HCT116 (cell line): ENCODE measurements around the gene DPH2. TPM values are rescaled to one million over a fixed set of nuclear protein-coding genes. Genes with fewer than 3 reads are reported as not detected.

ENCODE experiments used
- ATAC-seq: fragments of 200-7000 bp; cut with Tn5 transposase; 2 replicates; pipeline ENCODE4 v1.9.1; 2020; ENCODE audit warnings: mild to moderate bottlenecking, moderate library complexity
- BruUV-seq: library from RNA; stranded (reverse); fragments of 400-500 nt; replicated peaks from 2 replicates; lab custom pipeline; 2021; lab: Mats Ljungman, UMichigan
- CTCF ChIA-PET: fragments of 300-600 bp; sonication (Branson Sonifier 250); formaldehyde crosslinking; loops from one replicate; lab custom pipeline; 2021; ENCODE audit warnings: antibody characterized with exemption; lab: Charles Lee
- POLR2A ChIA-PET: fragments of 300-600, 350-600 bp; sonication (Branson Sonifier 250); formaldehyde crosslinking; loops from one replicate; lab custom pipeline; 2021; ENCODE audit warnings: antibody characterized with exemption; lab: Charles Lee
- RAD21 ChIA-PET, 2 experiments: fragments of 300-600 bp; sonication (Branson Sonifier 250); formaldehyde crosslinking; loops; one replicate each; lab custom pipeline; 2023; ENCODE audit warnings: low total read pairs in 2 of 2; ENCODE audit not compliant: uncharacterized antibody in 2 of 2, unreplicated experiment in 2 of 2, low non-redundant PET in 1 of 2; lab: Charles Lee
- DNase-seq: peaks from one replicate; pipeline ENCODE4 v3.0.0-alpha.2; 2010; ENCODE audit warnings: low read depth, low spot score
- H2AFZ ChIP-seq: fragments of 200-600 bp; shearing (Covaris generic), sonication (generic); 2 replicates; pipeline ENCODE4 v1.6.1; 2017; ENCODE audit warnings: low read depth, mixed run types, mixed read lengths, antibody characterized with exemption, low read length; ENCODE audit not compliant: poor library complexity, severe bottlenecking
- H3K27ac ChIP-seq: 2 replicates; pipeline ENCODE4 v1.5.1; 2012; ENCODE audit warnings: low read depth, low read length
- H3K27me3 ChIP-seq: fragments of 200-600 bp; sonication (generic); 2 replicates; pipeline ENCODE4 v1.6.1; 2016; ENCODE audit warnings: mixed run types, low read length, mixed read lengths; ENCODE audit not compliant: insufficient read depth
- H3K36me3 ChIP-seq, 2 experiments: fragments of 200-500 bp in 1 of 2; fragments of 200-600 bp in 1 of 2; sonication (Bioruptor generic) in 1 of 2; sonication (generic) in 1 of 2; 2 replicates each; pipeline versions ENCODE4 v1.5.1 to v1.6.1; 2014 to 2016; ENCODE audit warnings: low read length in 2 of 2, inconsistent platforms in 1 of 2, mixed read lengths in 1 of 2, mixed run types in 1 of 2; ENCODE audit not compliant: insufficient read depth in 2 of 2, control insufficient read depth in 1 of 2
- H3K4me1 ChIP-seq, 2 experiments: fragments of 200-600 bp in 1 of 2; sonication (generic) in 1 of 2; 2 replicates each; pipeline versions ENCODE4 v1.5.1 to v1.6.1; 2012 to 2017; ENCODE audit warnings: low read length in 2 of 2, inconsistent platforms in 1 of 2, mild to moderate bottlenecking in 1 of 2, mixed read lengths in 1 of 2, mixed run types in 1 of 2, moderate library complexity in 1 of 2; ENCODE audit not compliant: insufficient read depth in 2 of 2, control insufficient read depth in 1 of 2
- H3K4me2 ChIP-seq: fragments of 200-600 bp; sonication (generic); 2 replicates; pipeline ENCODE4 v1.6.1; 2017; ENCODE audit warnings: mixed run types, low read length, mixed read lengths
- H3K4me3 ChIP-seq, 2 experiments: fragments of 200-600 bp in 1 of 2; sonication (generic) in 1 of 2; replicated peaks in 1 of 2; 2 replicates each; pipeline ENCODE4 v1.5.1; 2011 to 2016; ENCODE audit warnings: low read length in 2 of 2, control low read depth in 1 of 2, low read depth in 1 of 2, mild to moderate bottlenecking in 1 of 2, mixed read lengths in 1 of 2, mixed run types in 1 of 2
- H3K79me2 ChIP-seq: fragments of 200-600 bp; sonication (generic); 2 replicates; pipeline ENCODE4 v1.6.1; 2017; ENCODE audit warnings: mild to moderate bottlenecking, mixed run types, low read length, moderate library complexity, mixed read lengths; ENCODE audit not compliant: insufficient read depth
- H3K9ac ChIP-seq: fragments of 200-600 bp; sonication (generic); 2 replicates; pipeline ENCODE4 v1.6.1; 2016; ENCODE audit warnings: low read length, mixed read lengths
- H3K9me2 ChIP-seq: fragments of 200-600 bp; sonication (generic), shearing (Covaris generic); 2 replicates; pipeline ENCODE4 v1.6.1; 2017; ENCODE audit warnings: mixed run types, mild to moderate bottlenecking, moderate library complexity; ENCODE audit not compliant: insufficient read depth
- H3K9me3 ChIP-seq, 2 experiments: fragments of 200-500 bp in 1 of 2; fragments of 200-600 bp in 1 of 2; sonication (Bioruptor generic) in 1 of 2; sonication (generic) in 1 of 2; 2 replicates each; pipeline ENCODE4 v1.6.1; 2014 to 2017; ENCODE audit warnings: low read length in 2 of 2, mixed read lengths in 2 of 2, inconsistent platforms in 1 of 2, low read depth in 1 of 2, mild to moderate bottlenecking in 1 of 2, mixed run types in 1 of 2, moderate library complexity in 1 of 2; ENCODE audit not compliant: control insufficient read depth in 1 of 2, insufficient read depth in 1 of 2
- H4K20me1 ChIP-seq: fragments of 200-600 bp; sonication (generic), shearing (Covaris generic); 2 replicates; pipeline ENCODE4 v1.6.1; 2017; ENCODE audit warnings: mixed run types, mild to moderate bottlenecking, moderate library complexity; ENCODE audit not compliant: insufficient read depth
- CBX3 ChIP-seq: IDR thresholded peaks from 2 replicates; pipeline ENCODE4 v1.6.1; 2012; ENCODE audit warnings: low read depth
- CEBPB ChIP-seq: IDR thresholded peaks from 2 replicates; pipeline ENCODE4 v1.6.1; 2012; ENCODE audit warnings: low read depth
- CTCF ChIP-seq, 3 experiments: fragments of 200-600 bp in 1 of 3; sonication (generic) in 1 of 3; IDR thresholded peaks in 2 of 3; conservative IDR thresholded peaks in 1 of 3; 2 replicates each; pipeline ENCODE4 v1.5.1; 2012 to 2017; ENCODE audit warnings: low read depth in 2 of 3, low read length in 2 of 3, antibody characterized with exemption in 1 of 3, borderline replicate concordance in 1 of 3, control low read depth in 1 of 3, mild to moderate bottlenecking in 1 of 3, mixed read lengths in 1 of 3, mixed run types in 1 of 3, moderate library complexity in 1 of 3; ENCODE audit not compliant: insufficient read depth in 1 of 3
- EGR1 ChIP-seq: IDR thresholded peaks from 2 replicates; pipeline ENCODE4 v1.6.1; 2012; ENCODE audit warnings: low read depth
- ELF1 ChIP-seq: IDR thresholded peaks from 2 replicates; pipeline ENCODE4 v1.6.1; 2012; ENCODE audit warnings: low read depth, borderline replicate concordance
- FOSL1 ChIP-seq: IDR thresholded peaks from 2 replicates; pipeline ENCODE4 v1.6.1; 2012; ENCODE audit warnings: low read depth
- JUND ChIP-seq: IDR thresholded peaks from 2 replicates; pipeline ENCODE4 v1.6.1; 2012
- MAX ChIP-seq: IDR thresholded peaks from 2 replicates; pipeline ENCODE4 v1.6.1; 2012
- POLR2A ChIP-seq: IDR thresholded peaks from 2 replicates; pipeline ENCODE4 v1.7.0; 2011; ENCODE audit warnings: borderline replicate concordance; ENCODE audit not compliant: insufficient read depth, insufficient read length; ENCODE audit errors: extremely low read depth
- POLR2AphosphoS5 ChIP-seq: IDR thresholded peaks from 2 replicates; pipeline ENCODE4 v1.6.1; 2011; ENCODE audit warnings: mild to moderate bottlenecking, low read depth, low read length, moderate library complexity
- RAD21 ChIP-seq: IDR thresholded peaks from 2 replicates; pipeline ENCODE4 v1.6.1; 2012; ENCODE audit warnings: low read depth, mild to moderate bottlenecking
- SIN3A ChIP-seq: IDR thresholded peaks from 2 replicates; pipeline ENCODE4 v1.6.1; 2012; ENCODE audit warnings: low read depth
- SP1 ChIP-seq: IDR thresholded peaks from 2 replicates; pipeline ENCODE4 v1.6.1; 2012; ENCODE audit warnings: low read depth
- SRF ChIP-seq: IDR thresholded peaks from 2 replicates; pipeline ENCODE4 v1.6.1; 2012; ENCODE audit warnings: low read depth
- TCF7L2 ChIP-seq: IDR thresholded peaks from 2 replicates; pipeline ENCODE4 v1.7.0; 2011; ENCODE audit warnings: borderline replicate concordance, inconsistent platforms; ENCODE audit not compliant: insufficient read depth, insufficient read length; ENCODE audit errors: extremely low read depth
- YY1 ChIP-seq: IDR thresholded peaks from 2 replicates; pipeline ENCODE4 v1.6.1; 2011; ENCODE audit warnings: low read length, low read depth, moderate library complexity, mild to moderate bottlenecking; ENCODE audit not compliant: insufficient replicate concordance; ENCODE audit errors: extremely low read depth
- ZFX ChIP-seq: fragments of 450-650 bp; IDR thresholded peaks from 2 replicates; pipeline ENCODE4 v1.6.1; 2017
- ZNF274 ChIP-seq: fragments of 200-500 bp; sonication (Bioruptor generic); IDR thresholded peaks from 2 replicates; pipeline ENCODE4 v1.6.1; 2014; ENCODE audit warnings: mild to moderate bottlenecking, low read depth, low read length, inconsistent platforms
- intact Hi-C: fragments of 100-400 bp; cut with micrococcal nuclease; formaldehyde crosslinking; loops from 2 replicates; pipeline ENCODE4 v1.10.0; 2022
- total RNA-seq: library from RNA; stranded (reverse); gene quantifications from one replicate; pipeline ENCODE4 v1.2.1, GENCODE V29; 2021; ENCODE audit not compliant: unreplicated experiment

Gene DPH2
- total RNA-seq, 1 experiment from 2014 or later: 53.2 TPM

- CTCF ChIA-PET: interaction anchor here (1.1 kb wide), 1 partner anchor 65 kb away, joined by 3 read pairs; no protein-coding TSS in a partner anchor
- no peak for ATAC-seq
Measured at GRCh38 chr1:43999455-43999854, 29.6 kb downstream of the DPH2 start.

More at GRCh38 chr1:43999455-43999854, 29.6 kb downstream of the DPH2 start:
- Histone ChIP-seq H3K79me2 (no peaks in the 10 kb centered on the region), H3K27me3 (no peaks in the 10 kb centered on the region), H3K9me2 (no peaks in the 10 kb centered on the region)
- intact Hi-C loops: no loop called here
- POLR2A ChIA-PET: no interaction called here
- no peak for TF ChIP-seq ZNF274
- no peak for TF ChIP-seq SRF
- no peak for TF ChIP-seq MAX
- no peak for TF ChIP-seq CTCF (IDR thresholded peaks at IDR 0.05 in 2 of 3, conservative IDR thresholded peaks at IDR 0.05 in 1 of 3; ENCODE audit: borderline replicate concordance in 1 of 3, insufficient read depth in 1 of 3, low read depth in 2 of 3, low read length in 2 of 3)
- TF ChIP-seq SP1: no peak
- TF ChIP-seq POLR2AphosphoS5: no peak
- no peak for TF ChIP-seq CBX3
- TF ChIP-seq EGR1: no peak
- no peak for TF ChIP-seq RAD21
- no peak for TF ChIP-seq CEBPB
- TF ChIP-seq JUND: no peak
- TF ChIP-seq POLR2A: no peak
- TF ChIP-seq SIN3A: no peak
- no peak for TF ChIP-seq ELF1
- no peak for TF ChIP-seq YY1
- TF ChIP-seq ZFX: no peak
- TF ChIP-seq FOSL1: no peak
- TF ChIP-seq TCF7L2: no peak
- TF ChIP-seq, all 23 proteins: peak for 0
- no peak overlapping the region for H3K9ac ChIP-seq
- RAD21 ChIA-PET: no interaction called here
- no peak overlapping the region for H3K4me3 ChIP-seq
- no peak overlapping the region for H2AFZ ChIP-seq
- H3K9me3 ChIP-seq: no peaks in the 10 kb centered on the region
- no peak for DNase-seq
- no TSS peak for BruUV-seq
- no peak overlapping the region for H3K27ac ChIP-seq
- H4K20me1 ChIP-seq: no peaks in the 10 kb centered on the region
- no peak overlapping the region for H3K4me2 ChIP-seq
- H3K4me1 ChIP-seq: peaks cover 5 to 9% of the 10 kb centered on the region in 2 experiments; a peak in 3 of 4 replicates
- no peaks in the 10 kb centered on the region for H3K36me3 ChIP-seq
